Stimulated activated CD8-positive, alpha-beta memory T cell treated with anti-CD3 and anti-CD28 coated beads, Interleukin-7, amount 100 ng/mL, for 48 hours (primary cell): ENCODE results near the gene CCDC92B.
"Not testable (repeated sequence)": the region's sequence is repeated elsewhere in the genome, so short reads cannot be mapped to it uniquely, and the experiment has no call there.

Experiments used
- DNase-seq, 2 donors: peaks; one replicate each; pipeline ENCODE4 v3.0.0-alpha.2; 2020; ENCODE audit warnings: low read depth in 1 of 2; ENCODE audit errors: extremely low read depth in 1 of 2

The CCDC92B gene

GRCh38 chr17:2704890-2705248 is 44.6 kb downstream of the CCDC92B start:
- no peak for DNase-seq

DNA sequence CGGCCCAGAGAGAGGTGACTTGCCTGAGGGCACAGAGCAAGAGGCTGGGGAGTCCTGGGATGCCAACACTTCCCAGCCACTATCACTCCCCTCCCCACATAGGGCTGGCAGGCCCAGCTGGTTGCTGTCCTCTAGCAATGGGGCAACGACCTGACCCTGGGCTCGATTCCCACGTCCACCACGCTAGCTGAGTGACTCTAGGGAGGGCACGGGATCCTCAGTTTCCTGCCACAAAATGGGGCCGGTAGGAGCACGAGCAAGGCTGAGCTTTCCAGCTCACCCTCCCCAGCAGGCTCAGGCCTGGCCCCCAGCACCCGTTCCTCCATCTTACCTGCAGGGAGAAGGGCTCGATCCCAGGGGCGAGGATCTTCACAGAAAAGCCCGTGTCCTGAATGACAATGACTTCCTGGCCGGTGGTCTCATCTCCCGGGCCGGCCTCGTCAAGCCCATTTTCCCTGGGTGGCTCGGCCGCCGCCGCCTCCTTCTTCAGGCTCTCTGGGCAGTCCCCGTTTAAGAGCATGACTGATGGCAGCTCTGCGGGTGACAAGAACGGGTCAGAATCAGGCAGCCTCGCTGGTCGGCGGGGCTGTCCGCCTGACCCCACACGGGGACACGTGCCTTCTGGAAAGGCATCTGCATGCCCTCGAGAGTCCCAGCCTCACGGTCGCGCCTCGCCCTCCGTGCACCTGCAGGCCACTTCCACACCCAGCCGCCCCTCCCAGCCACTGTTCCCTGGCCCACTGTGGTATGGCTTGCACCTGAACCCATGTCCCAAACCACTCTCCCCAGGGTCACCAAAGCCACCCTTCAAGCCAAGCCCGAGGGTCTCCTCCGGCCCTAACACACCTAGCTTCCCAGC is 45.2 kb downstream of the CCDC92B start:
- DNase-seq, result no peak

DNA sequence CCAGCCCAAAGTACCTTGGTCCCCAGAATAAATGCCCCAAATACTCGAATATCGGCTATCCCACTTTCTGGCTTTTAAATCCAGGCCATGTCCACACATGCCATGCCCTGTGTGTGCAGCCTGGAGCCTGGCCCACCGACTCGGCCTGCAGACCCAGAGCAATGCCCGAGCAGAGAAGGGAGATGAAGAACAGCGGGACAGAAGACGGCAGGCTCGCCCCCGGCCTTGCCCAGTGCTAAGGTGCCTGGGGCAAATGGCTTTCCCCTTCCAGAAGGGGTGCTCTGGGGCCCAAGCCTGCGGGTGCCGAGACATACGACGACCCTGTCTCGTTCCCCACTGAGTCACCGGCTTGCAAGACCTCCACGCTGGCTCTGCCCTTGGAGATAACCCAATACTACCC is 45.8 kb downstream of the CCDC92B start:
- no peak for DNase-seq

GRCh38 chr17:2703181-2703580 is 46.3 kb downstream of the CCDC92B start:
- no peak for DNase-seq

DNA sequence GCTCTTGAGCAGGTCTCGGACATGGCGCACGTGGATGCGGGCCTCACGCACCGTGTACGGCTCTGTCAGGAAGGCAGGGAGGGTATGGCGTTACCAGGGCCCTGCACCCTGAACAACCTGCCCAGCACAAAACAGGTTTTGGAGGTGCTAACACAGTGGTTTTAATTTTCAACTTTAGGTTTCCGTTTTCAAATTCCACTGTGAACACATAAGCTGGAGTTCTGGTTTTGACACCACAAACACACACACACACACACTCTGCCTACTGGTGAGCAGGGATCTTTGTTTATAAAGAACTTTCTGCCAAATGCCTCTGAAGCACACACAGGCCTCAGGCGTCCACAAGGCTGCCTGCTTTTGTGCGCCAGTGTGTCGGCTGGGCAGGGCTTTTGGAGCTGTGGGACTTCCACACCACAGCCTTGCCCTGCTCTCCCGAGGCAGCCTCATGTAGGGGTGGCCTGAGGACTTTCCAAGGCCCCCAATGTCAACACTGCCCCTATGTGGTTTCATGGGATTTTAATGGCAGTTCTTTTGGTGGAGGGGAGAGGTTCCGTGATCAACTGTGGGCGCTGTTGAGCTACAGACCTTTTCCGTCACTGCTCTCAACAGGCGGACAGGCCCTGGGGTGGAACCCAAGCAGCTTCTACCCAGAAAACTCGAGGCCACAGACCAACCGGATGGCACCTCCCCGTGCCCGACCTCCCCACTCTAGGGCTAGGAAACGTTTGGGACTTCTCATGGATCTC is 47.3 kb downstream of the CCDC92B start:
- no peak for DNase-seq

DNA sequence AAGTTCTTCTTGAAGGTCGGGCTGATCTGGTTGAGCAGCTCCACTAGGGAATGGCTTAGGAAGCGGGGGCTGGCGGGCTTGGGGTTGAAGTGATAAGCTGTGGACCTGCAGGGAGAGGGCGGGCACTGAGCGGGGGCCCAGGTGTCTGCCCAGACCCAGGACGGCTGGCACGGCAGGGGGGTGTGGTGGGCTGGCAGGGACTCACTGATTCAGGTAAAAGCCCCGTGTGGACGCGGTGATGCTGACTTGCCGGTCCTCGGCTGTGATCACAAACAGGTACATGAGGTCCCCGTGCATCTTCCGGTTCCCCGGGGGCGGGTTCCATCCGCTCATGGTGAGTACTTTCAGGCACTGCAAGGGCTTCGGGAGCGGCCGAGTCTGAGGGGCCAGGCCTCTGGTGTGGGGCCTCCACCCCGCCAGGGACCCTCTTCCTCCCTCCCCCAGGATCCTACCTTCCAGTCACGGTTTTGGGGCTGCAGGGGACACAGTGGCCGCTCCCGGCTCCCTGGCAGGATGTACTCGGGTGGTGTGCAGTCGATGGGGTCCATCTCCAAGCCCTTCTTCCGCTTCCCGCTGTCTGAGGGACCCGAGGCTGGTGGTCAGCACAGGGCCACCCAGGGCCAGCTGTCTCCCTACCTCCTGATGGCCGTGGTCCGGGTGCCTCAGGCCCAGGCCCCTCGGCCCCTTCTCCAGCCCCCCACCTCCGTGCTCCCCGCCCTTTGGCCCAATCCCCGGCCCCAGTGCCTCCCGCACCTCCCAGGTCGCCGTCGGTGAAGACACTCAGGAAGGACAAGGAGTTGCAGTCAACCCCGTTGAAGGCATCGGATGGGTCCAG is 48.1 kb downstream of the CCDC92B start:
- no peak for DNase-seq

DNA sequence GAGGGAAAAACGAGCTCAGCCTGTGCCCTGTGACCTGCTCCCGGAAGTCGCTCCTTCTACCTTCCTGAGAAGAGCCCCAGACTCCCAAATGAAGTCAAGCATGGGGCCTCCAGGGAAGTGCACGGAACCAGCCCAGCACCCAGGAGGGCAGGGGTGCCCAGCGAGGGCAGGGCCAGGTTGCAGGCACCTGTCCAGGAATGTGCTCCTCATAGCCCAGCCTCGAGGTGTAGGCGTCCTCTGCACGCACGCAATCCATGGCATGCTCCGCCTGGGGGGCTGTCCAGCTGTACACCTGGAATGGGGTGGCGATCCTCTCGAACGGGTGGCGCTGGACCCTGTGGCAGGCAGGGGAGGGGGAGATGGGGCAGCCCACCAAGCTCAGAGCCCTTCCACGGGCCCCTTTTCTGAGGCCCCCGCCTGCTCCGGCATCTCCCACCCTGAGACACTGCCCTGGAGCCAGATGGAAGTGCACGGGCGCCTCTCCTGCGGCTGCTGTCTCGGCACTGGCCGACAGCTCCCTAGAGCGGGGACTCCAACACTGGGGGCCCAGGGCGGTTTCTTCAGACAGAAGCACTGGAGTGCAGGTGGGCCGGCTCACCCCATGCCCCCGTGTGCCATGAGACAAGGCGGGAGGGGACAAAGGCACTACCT is 48.8 kb downstream of the CCDC92B start:
- no peak for DNase-seq

- DNase-seq, result no peak
Observed at GRCh38 chr17:2700030-2700490, 49.4 kb downstream of the CCDC92B start.

DNA sequence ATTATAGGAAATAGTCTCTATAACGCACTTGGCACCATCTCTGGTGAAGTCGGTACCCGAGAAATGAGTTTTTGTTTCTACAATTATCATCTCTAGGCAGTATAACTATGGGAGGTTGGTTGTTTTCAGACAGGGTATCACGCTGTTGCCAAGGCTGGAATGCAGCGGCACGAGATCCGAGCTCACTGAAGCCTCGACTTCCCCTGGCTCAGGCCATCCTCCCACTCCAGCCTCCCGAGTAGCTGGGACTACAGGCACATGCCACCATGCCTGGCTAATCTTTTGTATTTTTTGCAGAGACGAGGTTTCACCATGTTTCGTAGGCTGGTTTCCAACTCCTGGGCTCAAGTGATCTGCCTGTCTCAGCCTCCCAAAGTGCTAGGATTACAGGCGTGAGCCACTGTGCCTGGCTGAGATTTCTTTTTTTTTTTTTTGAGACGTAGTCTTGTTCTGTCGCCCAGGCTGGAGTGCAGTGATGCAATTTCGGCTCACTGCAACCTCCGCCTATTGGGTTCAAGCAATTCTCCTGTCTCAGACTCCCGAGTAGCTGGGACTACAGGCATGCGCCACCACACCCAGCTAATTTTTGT is 50.1 kb downstream of the CCDC92B start:
- DNase-seq, result not testable (repeated sequence)

DNA sequence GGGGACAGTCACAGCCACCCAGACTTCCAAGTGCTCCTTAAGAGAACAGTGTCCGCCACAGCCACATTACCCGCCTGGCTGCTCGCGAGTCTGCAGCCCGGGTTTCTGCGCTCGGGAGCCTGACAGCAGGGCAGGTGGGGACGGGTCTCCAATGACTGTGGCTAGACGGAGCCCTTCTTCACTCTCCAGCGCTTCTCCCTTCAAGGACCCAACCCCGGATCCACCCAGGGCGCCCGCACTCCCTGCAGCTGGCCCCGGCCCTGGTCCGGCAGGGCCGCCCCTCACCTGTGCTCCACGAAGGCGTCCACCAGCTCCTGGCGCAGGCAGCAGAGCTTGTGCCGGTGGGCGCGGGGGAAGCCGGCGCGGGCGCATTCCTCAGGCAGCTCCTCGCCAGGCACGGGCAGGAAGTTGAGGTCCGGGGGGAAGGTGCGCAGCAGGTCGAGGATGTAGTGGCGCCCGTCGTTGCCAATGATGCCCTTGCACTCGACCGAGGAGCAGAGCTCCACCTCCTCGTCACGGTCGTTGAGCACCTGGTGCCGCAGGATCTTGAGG is 51.8 kb downstream of the CCDC92B start:
- no peak for DNase-seq

DNA sequence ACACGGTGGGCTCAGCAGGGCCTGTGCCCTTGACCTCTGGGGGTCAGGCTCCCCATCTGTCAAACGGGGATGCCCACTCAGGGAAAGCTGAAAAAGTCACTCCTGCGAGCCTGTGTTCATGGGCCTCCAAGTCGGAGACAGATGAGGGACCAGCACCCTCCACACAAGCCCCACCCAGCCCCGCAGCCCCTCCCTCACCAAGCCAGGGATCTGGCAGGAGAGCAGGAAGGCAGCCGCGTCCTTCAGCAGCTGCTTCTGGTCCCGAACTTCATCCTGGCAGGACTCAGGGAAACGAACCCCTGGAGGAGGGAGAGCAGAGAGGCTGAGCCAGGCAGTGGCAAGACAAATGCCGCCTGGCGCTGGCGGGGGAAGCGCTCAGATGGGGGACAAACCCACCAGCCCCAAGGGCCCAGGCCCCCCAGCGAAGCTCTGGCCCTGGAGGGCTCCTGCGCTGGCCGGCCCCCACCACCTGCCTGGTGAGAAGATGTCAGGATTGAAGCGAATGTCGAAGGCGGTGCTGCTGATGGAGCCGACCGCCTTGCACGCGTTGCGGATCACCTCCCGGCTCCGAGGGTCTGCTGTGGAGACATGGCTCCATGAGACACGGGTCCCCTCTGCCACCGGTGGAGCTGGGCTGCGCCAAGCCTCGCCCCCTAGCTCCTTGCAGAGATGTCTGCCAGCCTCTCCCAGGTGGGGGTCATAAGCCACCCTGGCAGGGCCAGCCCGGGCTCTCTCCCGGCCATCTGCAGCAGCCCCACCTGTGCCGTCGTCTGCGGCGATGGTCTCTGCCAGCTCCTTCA is 53.3 kb downstream of the CCDC92B start:
- no peak for DNase-seq

DNA sequence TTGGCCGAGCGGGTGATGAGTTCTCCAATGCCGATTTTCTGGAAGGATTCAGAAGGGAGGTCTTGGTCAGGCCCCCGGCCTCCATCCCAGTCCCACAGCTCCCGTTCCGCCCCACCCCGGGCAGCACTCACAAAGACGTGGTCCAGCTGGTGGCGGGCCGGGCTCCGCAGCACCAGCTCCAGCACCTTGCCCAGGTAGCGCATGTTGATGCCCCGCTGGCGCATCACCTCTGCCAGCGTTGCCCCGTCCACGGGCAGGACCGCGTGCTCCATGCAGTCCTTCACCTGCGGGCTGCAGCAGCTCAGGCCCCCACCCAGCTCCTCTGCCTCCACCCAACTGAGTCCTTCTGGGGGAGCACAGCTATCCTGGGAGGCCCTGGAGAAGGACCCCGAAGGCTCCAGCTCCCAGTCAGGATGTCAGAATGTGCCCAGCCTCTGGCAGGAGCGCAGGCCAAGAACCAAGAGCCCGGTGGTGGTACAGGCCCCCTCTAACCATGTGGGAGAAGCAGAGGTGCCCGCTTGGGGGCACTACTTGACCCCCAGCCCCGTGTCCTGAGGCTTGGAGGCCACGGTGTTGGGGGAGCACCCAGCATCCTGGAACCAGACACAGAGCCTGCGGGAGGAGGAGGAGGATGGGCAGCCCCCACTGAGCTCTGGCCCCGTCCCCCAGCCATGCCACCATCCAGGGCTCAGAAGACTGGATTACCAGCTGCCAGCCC is 54.0 kb downstream of the CCDC92B start:
- DNase-seq, result no peak

DNA sequence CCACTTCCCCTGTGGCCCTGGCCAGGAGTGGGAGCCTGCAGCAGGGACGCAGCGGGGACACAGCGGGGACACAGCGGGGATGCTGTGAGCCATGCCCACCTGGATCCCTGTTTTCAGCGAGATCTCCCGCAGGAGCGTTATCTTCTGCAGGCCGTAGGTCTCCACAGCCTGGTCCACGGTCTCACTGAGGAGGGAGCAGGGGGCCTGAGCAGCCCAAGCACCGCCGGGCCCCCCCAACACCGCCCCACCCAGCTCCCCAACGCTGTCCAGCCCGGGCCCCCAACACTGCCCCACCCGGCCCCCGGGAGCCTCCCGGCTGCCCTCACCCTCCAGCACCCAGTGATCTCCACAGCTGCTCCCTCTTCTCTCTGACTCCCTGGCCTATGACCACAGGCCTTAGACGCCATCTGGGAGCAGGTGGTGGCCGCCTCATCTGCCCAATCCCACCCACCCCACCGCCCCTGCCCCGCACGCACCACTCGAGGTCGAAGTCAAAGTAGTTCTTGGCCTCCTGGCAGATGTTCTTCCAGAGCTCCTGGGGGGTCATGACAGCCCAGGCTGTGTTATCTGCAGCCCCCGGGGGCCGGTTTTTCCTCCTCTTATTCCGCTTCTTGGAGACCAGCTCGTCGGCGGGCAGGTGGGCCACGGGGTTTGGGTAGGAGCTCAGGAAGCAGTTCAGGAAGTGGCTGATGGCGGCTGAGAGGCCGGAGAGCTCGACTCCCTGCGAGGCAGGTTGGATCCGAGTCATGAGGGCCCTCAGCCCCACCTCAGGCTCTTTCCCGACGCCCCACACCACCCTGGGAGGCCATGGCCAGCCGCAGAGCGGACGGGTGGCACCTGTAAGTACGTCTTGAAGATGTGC is 54.8 kb downstream of the CCDC92B start:
- DNase-seq, result no peak

GRCh38 chr17:2693561-2694380 is 55.7 kb downstream of the CCDC92B start:
- no peak for DNase-seq

- DNase-seq, result no peak
Observed at GRCh38 chr17:2692781-2693135, 56.7 kb downstream of the CCDC92B start.

DNA sequence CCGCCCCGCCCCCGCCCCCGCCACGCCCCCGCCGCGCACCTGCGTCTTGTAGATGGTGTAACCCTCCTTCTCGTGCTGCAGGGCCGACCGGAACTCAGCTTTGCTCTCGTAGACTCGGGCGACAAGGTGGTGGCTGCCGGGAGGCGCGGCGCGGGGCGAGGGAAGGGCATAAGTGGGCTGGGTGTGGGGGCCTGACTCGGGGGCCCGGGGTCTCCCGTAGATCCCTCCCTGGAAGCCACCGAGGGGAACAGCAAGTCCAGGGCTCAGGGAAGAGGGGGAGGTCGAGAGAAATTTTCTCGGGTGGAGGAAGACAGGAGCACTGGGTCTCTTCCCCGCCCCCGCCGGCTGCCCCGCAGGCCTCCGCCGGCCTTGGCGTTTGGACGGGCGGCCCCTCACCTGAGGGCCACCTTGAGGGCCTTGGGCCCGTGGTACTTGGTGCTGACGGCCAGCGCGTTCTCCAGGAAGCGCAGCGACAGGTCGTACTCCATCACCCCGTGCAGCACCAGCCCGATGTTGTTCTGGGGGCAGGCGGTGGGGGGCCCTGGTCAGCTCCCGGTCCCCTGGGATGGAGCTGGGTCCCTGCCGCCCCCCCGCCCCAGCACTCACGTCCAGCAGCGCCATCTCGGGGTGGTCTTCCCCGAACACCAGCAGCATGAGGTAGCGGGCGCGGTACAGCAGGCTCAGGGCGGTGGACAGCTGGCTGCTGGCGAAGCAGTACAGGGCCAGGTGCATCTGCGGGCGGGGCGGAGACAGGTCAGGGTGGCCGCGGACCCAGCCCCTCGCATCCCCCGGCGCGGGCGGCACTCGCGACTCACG is 57.3 kb downstream of the CCDC92B start:
- DNase-seq, result no peak
